ENCODE results near the gene HIC2. TPM values are rescaled to one million over a fixed set of nuclear protein-coding genes. Genes with fewer than 3 reads are reported as not detected.

The HIC2 gene
- total and polyA plus RNA-seq, 2 of the 13 experiments (the other 11 are each of a cell fraction or from before 2014, with no cell fraction given), result 5.0 to 13.7 TPM

DNA sequence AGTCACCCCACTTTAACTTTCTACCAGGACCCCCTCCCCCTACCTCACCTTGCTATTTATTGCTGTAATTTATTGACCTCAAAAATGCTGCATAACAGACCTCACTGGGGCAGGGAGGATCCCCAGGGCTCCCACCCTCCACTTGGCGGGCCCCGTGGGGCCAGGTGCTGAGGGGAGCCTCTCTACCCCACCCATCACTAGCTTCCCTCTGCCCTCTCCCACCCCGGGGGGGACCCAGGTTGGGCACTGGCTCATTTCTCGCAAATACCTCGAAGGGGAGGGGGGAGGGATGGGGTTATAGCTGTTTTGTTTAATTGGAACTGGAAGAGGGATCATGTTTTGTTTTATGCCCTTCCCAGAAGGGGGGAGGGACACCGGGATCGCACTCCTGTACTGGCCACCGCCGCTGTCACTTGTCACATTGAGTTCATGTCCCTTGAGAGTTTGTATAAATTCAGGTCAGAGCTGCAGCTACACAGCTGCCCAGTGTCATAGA, 33.7 kb downstream of the HIC2 start:
- Histone ChIP-seq H3K79me2 (ENCODE audit: insufficient read depth, low read length) (peaks cover 4% of the 10 kb centered on the region), H3K4me1 (ENCODE audit: insufficient read depth, low read length) (peaks cover under 1% of the 10 kb centered on the region; the same call in 1 of the 2 replicates), H3K9me3 (ENCODE audit: low read length) (no peaks in the 10 kb centered on the region), H3K27me3 (ENCODE audit: control insufficient read depth in 1 of 2, insufficient read depth in 2 of 2, low read length in 2 of 2) (no peaks in the 10 kb centered on the region), H2AFZ (ENCODE audit: low read length) (no peak overlapping the region), H3K36me3 (replicated peaks in 1 of 2; ENCODE audit: control insufficient read depth in 1 of 2, insufficient read depth in 2 of 2, low read length in 2 of 2) (peaks cover 10 to 24% of the 10 kb centered on the region in 2 experiments), H3K9ac (ENCODE audit: insufficient read depth, low read depth, low read length) (no peak overlapping the region), H4K20me1 (ENCODE audit: insufficient read depth, low read length) (no peaks in the 10 kb centered on the region), H3K4me2 (ENCODE audit: low read depth, low read length) (no peak overlapping the region), H3K27ac (ENCODE audit: extremely low read length, insufficient read depth, low read length) (no peak overlapping the region), H3K4me3 (replicated peaks in 1 of 3; ENCODE audit: insufficient read depth in 1 of 3, low read depth in 2 of 3, low read length in 3 of 3) (no peak overlapping the region)
- ChIA-PET CTCF (ENCODE audit: low intra/inter-chr PET ratio, low total read pairs) (no interaction called here), POLR2A (no interaction called here)
- WGBS (ENCODE audit: low lambda C conversion rate), result 100% methylated on average over 9 of the region's 9 CpGs
- intact Hi-C loops (cut with micrococcal nuclease; ENCODE audit: unreplicated experiment), result no loop called here
- DNase-seq (ENCODE audit: low spot score) (no peak), FAIRE-seq (no peak), ATAC-seq (no peak)
- in situ Hi-C loops (cut with HindIII; ENCODE audit: extremely low pct_ligation_motif_present, low pct_unique_long_range_greater_than_20kb), result no loop called here
- TF ChIP-seq ZNF792 (CRISPR knock-in tag; IDR thresholded peaks at IDR 0.05), result no peak
- TF ChIP-seq ZNF512 (CRISPR knock-in tag; IDR thresholded peaks at IDR 0.05), result no peak
- TF ChIP-seq, protein P1, sequence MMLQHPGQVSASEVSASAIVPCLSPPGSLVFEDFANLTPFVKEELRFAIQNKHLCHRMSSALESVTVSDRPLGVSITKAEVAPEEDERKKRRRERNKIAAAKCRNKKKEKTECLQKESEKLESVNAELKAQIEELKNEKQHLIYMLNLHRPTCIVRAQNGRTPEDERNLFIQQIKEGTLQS (CRISPR knock-in tag; IDR thresholded peaks at IDR 0.05), result no peak
- TF ChIP-seq ZNF652 (CRISPR knock-in tag; IDR thresholded peaks at IDR 0.05; ENCODE audit: borderline replicate concordance, low read depth), result no peak
- no peak for TF ChIP-seq ZNF253 (CRISPR knock-in tag; IDR thresholded peaks at IDR 0.05; ENCODE audit: borderline replicate concordance)
- no peak for TF ChIP-seq ZNF282 (IDR thresholded peaks at IDR 0.05; ENCODE audit: partially characterized antibody)
- TF ChIP-seq ZBTB4 (CRISPR knock-in tag; IDR thresholded peaks at IDR 0.05; ENCODE audit: borderline replicate concordance), result no peak
- TF ChIP-seq, protein P2, sequence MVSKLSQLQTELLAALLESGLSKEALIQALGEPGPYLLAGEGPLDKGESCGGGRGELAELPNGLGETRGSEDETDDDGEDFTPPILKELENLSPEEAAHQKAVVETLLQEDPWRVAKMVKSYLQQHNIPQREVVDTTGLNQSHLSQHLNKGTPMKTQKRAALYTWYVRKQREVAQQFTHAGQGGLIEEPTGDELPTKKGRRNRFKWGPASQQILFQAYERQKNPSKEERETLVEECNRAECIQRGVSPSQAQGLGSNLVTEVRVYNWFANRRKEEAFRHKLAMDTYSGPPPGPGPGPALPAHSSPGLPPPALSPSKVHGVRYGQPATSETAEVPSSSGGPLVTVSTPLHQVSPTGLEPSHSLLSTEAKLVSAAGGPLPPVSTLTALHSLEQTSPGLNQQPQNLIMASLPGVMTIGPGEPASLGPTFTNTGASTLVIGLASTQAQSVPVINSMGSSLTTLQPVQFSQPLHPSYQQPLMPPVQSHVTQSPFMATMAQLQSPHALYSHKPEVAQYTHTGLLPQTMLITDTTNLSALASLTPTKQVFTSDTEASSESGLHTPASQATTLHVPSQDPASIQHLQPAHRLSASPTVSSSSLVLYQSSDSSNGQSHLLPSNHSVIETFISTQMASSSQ (IDR thresholded peaks at IDR 0.05; ENCODE audit: low read depth), result no peak
- TF ChIP-seq, protein P2 (CRISPR knock-in tag; IDR thresholded peaks at IDR 0.05; ENCODE audit: borderline replicate concordance), result no peak
- TF ChIP-seq ZNF615 (CRISPR knock-in tag; IDR thresholded peaks at IDR 0.05; ENCODE audit: borderline replicate concordance), result no peak
- no peak for TF ChIP-seq SP1 (IDR thresholded peaks at IDR 0.05)
- no peak for TF ChIP-seq SP1 (CRISPR knock-in tag; IDR thresholded peaks at IDR 0.05)
- TF ChIP-seq HCFC1 (IDR thresholded peaks at IDR 0.05; ENCODE audit: low read depth, low read length), result no peak
- no peak for TF ChIP-seq MAFF (IDR thresholded peaks at IDR 0.05; ENCODE audit: low read depth, low read length)
- no peak for TF ChIP-seq SSRP1 (CRISPR knock-in tag; IDR thresholded peaks at IDR 0.05)
- no TSS peak for BruUV-seq (replicated peaks)

All from HepG2 (cell line).